ENCODE measurements around the gene ARHGAP32.

ARHGAP32 gene

DNA sequence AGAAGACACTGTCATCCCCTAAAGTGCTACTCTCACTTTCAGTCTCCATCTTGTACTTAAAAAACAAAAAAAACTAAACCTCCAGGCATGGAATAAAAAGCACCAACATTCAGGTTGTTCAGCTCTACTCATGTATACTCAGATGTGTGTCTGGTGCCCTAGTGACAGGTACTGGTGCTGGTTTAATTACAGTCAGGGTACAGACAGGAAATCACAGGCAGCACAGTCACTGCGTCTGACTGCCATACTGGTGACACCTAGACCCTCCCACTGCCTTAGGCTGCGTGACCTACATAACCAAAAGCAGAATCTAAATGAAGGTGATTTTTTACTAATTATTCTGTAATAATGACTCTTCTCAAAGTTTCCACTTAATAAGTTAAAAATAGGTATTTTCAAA is at the start of gene ARHGAP32:
Gene ARHGAP32 (minus strand): TSS at position 176 of the 400 bp plus-strand sequence. CDS start 127 bp downstream, at position 49.
- H3K9me3 ChIP-seq, result no peaks in the 10 kb centered on the region
- H3K4me1 ChIP-seq, result peaks cover 24% of the 10 kb centered on the region
- H3K27me3 ChIP-seq (ENCODE audit: low read depth), result no peaks in the 10 kb centered on the region
- in situ Hi-C loops (cut with MboI; ENCODE audit: low sequenced_read_pairs), result no loop called here
- no peak for DNase-seq (ENCODE audit: low spot score in 2 of 2)
- no peaks in the 10 kb centered on the region for H3K36me3 ChIP-seq (replicated peaks)
- H3K4me3 ChIP-seq, result no peak within 1 kb of the TSS

GRCh38 chr11:129239207-129239606 is 47.1 kb upstream of the ARHGAP32 start:
- in situ Hi-C loops (cut with MboI; ENCODE audit: low sequenced_read_pairs), result no loop called here
- no peak for DNase-seq (ENCODE audit: low spot score in 2 of 2)
- no peaks in the 10 kb centered on the region for H3K27me3 ChIP-seq (ENCODE audit: low read depth)

DNA sequence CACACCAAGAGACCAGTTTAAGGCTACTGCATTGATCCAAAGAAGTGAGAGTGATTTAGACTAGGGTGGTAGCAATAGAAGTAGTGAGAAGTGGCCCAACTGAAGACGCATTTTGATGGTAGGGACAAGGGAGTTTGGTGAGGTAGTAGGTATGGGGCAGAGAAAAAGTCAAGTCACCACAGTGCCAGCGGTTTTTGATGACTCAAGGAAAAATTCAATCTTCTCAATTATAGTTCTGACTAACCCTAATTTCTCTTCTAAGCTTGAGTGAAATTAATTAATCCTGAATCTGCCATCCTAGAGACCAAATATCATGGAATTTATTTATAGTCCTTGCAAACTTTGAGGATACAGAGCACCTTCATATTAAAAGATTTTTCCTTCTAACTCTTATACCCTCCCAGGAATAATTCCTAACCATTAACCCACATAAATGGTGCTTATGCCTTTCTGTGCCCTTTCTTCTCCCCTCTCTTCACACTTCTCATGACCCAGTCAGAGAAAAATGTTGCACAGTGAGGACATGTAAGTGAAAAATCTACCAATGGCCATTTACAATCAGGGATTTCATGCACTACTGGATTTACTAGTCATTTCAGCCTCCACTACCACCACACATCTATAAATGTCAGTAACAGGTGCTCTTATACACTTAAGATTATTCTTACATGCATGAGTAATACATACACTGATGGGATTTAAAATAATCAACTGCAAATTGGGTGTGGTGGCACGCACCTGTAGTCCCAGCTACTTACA is 45.9 kb upstream of the ARHGAP32 start:
- H3K4me1 ChIP-seq, result no peaks in the 10 kb centered on the region
- no peak for DNase-seq (ENCODE audit: low spot score in 2 of 2)
- in situ Hi-C loops (cut with MboI; ENCODE audit: low sequenced_read_pairs), result no loop called here
- no peaks in the 10 kb centered on the region for H3K27me3 ChIP-seq (ENCODE audit: low read depth)
- H3K36me3 ChIP-seq (replicated peaks), result no peaks in the 10 kb centered on the region
- no peaks in the 10 kb centered on the region for H3K9me3 ChIP-seq
- H3K4me3 ChIP-seq, result no peak overlapping the region

More at GRCh38 chr11:129239207-129239606, 47.1 kb upstream of the ARHGAP32 start:
- Histone ChIP-seq H3K4me1 (no peaks in the 10 kb centered on the region), H3K4me3 (no peak overlapping the region), H3K9me3 (no peaks in the 10 kb centered on the region), H3K36me3 (replicated peaks) (no peaks in the 10 kb centered on the region)

- DNase-seq (ENCODE audit: low spot score in 2 of 2), result no peak
- Histone ChIP-seq H3K4me1 (no peaks in the 10 kb centered on the region), H3K36me3 (replicated peaks) (no peaks in the 10 kb centered on the region), H3K4me3 (no peak overlapping the region), H3K27me3 (ENCODE audit: low read depth) (no peaks in the 10 kb centered on the region), H3K9me3 (no peaks in the 10 kb centered on the region)
- in situ Hi-C loops (cut with MboI; ENCODE audit: low sequenced_read_pairs), result no loop called here
Observed at GRCh38 chr11:129237456-129237855, 45.3 kb upstream of the ARHGAP32 start.

DNA sequence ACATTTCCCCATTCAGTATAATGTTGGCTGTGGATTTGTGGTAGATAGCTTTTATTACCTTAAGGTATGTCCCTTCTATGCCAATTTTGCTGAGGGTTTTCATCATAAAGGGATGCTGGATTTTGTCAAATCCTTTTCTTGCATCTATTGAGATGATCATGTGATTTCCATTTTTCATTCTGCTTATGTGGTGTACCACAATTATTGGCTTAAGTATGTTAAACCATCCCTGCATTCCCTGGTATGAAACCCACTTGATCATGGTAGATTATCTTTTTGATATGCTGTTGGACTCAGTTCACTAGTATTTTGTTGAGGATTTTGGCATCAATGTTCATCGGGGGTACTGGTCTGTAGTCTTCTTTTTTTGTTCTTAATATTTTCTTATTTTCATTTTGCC is 44.7 kb upstream of the ARHGAP32 start:
- in situ Hi-C loops (cut with MboI; ENCODE audit: low sequenced_read_pairs), result no loop called here
- no peak for DNase-seq (ENCODE audit: low spot score in 2 of 2)
- H3K36me3 ChIP-seq (replicated peaks), result no peaks in the 10 kb centered on the region
- H3K27me3 ChIP-seq (ENCODE audit: low read depth), result no peaks in the 10 kb centered on the region
- H3K4me3 ChIP-seq, result no peak overlapping the region
- H3K4me1 ChIP-seq, result no peaks in the 10 kb centered on the region
- H3K9me3 ChIP-seq, result no peaks in the 10 kb centered on the region

GRCh38 chr11:129234978-129235377 is 42.9 kb upstream of the ARHGAP32 start:
- no peak for DNase-seq (ENCODE audit: low spot score in 2 of 2)
- no peaks in the 10 kb centered on the region for H3K36me3 ChIP-seq (replicated peaks)
- H3K27me3 ChIP-seq (ENCODE audit: low read depth), result no peaks in the 10 kb centered on the region
- H3K4me1 ChIP-seq, result no peaks in the 10 kb centered on the region
- in situ Hi-C loops (cut with MboI; ENCODE audit: low sequenced_read_pairs), result no loop called here
- H3K9me3 ChIP-seq, result no peaks in the 10 kb centered on the region
- H3K4me3 ChIP-seq, result no peak overlapping the region

GRCh38 chr11:129230006-129230405 is 37.9 kb upstream of the ARHGAP32 start:
- Histone ChIP-seq H3K4me3 (no peak overlapping the region), H3K4me1 (no peaks in the 10 kb centered on the region), H3K27me3 (ENCODE audit: low read depth) (no peaks in the 10 kb centered on the region), H3K36me3 (replicated peaks) (no peaks in the 10 kb centered on the region), H3K9me3 (peaks cover 7% of the 10 kb centered on the region; the same call in 1 of the 2 replicates)
- no peak for DNase-seq (ENCODE audit: low spot score in 2 of 2)
- in situ Hi-C loops (cut with MboI; ENCODE audit: low sequenced_read_pairs), result no loop called here

- Histone ChIP-seq H3K4me3 (no peak overlapping the region), H3K36me3 (replicated peaks) (no peaks in the 10 kb centered on the region), H3K9me3 (peaks cover 7% of the 10 kb centered on the region; the same call in 1 of the 2 replicates), H3K4me1 (no peaks in the 10 kb centered on the region), H3K27me3 (ENCODE audit: low read depth) (no peaks in the 10 kb centered on the region)
- no peak for DNase-seq (ENCODE audit: low spot score in 2 of 2)
- in situ Hi-C loops (cut with MboI; ENCODE audit: low sequenced_read_pairs), result no loop called here
Observed at GRCh38 chr11:129226207-129226798, 34.2 kb upstream of the ARHGAP32 start.

DNA sequence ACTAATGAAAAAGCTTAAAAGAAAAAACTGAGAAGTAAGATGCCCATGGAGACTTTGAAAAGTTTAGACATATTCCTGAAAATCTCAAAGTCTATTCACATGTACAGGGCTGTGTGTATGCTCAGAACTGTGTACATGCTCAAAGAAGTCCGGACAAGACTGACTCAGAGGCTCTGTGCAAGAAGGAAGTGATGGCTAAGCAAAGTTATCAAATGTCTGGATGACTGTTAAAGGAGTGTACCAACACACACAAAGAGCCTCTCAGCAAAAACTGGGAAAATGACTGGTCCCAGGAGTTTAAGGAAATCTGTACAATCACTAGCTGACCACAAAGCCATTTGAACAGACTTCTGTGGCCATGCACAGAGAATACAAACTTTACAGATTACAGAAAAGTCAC is 33.1 kb upstream of the ARHGAP32 start:
- peaks cover 7% of the 10 kb centered on the region; the same call in 1 of the 2 replicates for H3K9me3 ChIP-seq
- no peak overlapping the region for H3K4me3 ChIP-seq
- in situ Hi-C loops (cut with MboI; ENCODE audit: low sequenced_read_pairs), result no loop called here

DNA sequence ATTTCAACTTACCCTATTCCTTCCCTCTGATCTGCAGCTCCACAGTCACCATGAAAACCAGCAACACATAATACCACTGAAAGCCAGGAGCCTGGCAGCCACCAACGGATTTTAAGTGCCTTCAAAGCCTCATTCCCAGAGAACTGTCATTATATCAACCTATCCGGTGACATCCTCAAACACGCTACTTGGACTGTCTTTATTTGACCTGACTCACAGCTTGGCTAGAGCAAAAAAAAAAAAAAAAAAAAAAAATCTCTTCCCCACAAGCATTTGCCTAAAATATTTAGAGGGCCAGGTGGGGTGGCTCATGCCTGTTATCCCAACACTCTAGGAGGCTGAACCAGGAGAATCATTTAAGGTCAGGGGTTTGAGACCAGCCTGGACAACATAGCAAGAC is 32.4 kb upstream of the ARHGAP32 start:
- H3K9me3 ChIP-seq, result peaks cover 7% of the 10 kb centered on the region; the same call in 1 of the 2 replicates
- H3K4me3 ChIP-seq, result no peak overlapping the region
- peaks cover 12% of the 10 kb centered on the region for H3K4me1 ChIP-seq
- no peaks in the 10 kb centered on the region for H3K36me3 ChIP-seq (replicated peaks)
- DNase-seq (ENCODE audit: low spot score in 2 of 2), result no peak
- in situ Hi-C loops (cut with MboI; ENCODE audit: low sequenced_read_pairs), result no loop called here
- no peaks in the 10 kb centered on the region for H3K27me3 ChIP-seq (ENCODE audit: low read depth)

More for the DNA sequence above, 33.1 kb upstream of the ARHGAP32 start:
- H3K36me3 ChIP-seq (replicated peaks), result no peaks in the 10 kb centered on the region
- no peaks in the 10 kb centered on the region for H3K27me3 ChIP-seq (ENCODE audit: low read depth)
- DNase-seq (ENCODE audit: low spot score in 2 of 2), result no peak
- peaks cover 6% of the 10 kb centered on the region for H3K4me1 ChIP-seq

DNA sequence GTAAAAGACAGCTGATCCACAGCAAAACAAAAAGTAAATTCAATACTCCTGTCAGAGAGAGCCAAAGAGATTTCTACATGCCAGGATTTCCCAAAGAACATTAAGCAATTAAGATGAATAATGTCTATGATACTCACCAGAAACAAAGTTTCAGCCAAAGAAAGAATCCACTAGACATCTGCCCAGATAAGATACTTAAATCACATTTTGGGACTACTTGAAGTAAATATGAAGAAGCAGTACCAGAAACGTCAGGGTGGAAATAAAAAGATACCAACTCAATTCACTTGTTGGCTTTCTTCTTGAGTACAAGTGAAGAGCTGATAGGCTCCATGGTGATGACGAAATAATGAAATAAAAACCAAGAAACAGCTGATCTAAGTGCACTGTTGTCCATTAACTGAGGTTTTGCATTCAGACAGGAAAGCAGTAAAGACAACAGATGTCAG is 31.6 kb upstream of the ARHGAP32 start:
- in situ Hi-C loops (cut with MboI; ENCODE audit: low sequenced_read_pairs), result no loop called here
- no peak for DNase-seq (ENCODE audit: low spot score in 2 of 2)

DNA sequence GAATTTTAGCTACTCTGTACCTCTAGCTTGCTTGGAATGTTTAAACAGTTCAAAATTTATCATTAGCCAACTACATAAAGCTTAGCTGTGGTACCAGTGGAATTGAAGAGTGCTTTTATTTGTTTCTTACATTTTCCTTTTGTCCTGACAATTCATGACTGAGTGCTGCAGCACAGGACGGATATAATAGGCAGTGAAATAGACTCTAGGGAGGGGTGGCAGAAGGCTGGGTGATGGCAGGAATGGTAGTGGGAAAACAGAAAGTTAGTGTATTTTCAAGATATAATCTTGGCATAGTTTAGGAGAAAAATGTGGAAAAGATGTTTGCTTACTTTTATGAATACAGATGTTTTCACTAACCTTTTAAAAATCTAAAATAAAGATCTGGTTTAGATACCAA is 31.1 kb upstream of the ARHGAP32 start:
- Histone ChIP-seq H3K4me3 (no peak overlapping the region), H3K4me1 (peaks cover 12% of the 10 kb centered on the region), H3K9me3 (peaks cover 7% of the 10 kb centered on the region; the same call in 1 of the 2 replicates), H3K27me3 (ENCODE audit: low read depth) (no peaks in the 10 kb centered on the region), H3K36me3 (replicated peaks) (no peaks in the 10 kb centered on the region)
- in situ Hi-C loops (cut with MboI; ENCODE audit: low sequenced_read_pairs), result no loop called here
- no peak for DNase-seq (ENCODE audit: low spot score in 2 of 2)

More for the DNA sequence above, 31.6 kb upstream of the ARHGAP32 start:
- no peak overlapping the region for H3K4me3 ChIP-seq
- peaks cover 7% of the 10 kb centered on the region; the same call in 1 of the 2 replicates for H3K9me3 ChIP-seq
- H3K27me3 ChIP-seq (ENCODE audit: low read depth), result no peaks in the 10 kb centered on the region
- peaks cover 12% of the 10 kb centered on the region for H3K4me1 ChIP-seq
- no peaks in the 10 kb centered on the region for H3K36me3 ChIP-seq (replicated peaks)

- no peak overlapping the region for H3K4me3 ChIP-seq
- in situ Hi-C loops (cut with MboI; ENCODE audit: low sequenced_read_pairs), result no loop called here
- DNase-seq (ENCODE audit: low spot score in 2 of 2), result no peak
- H3K9me3 ChIP-seq, result peaks cover 7% of the 10 kb centered on the region; the same call in 1 of the 2 replicates
- no peaks in the 10 kb centered on the region for H3K36me3 ChIP-seq (replicated peaks)
- H3K4me1 ChIP-seq, result peaks cover 12% of the 10 kb centered on the region
- no peaks in the 10 kb centered on the region for H3K27me3 ChIP-seq (ENCODE audit: low read depth)
Observed at GRCh38 chr11:129222158-129222557, 30.0 kb upstream of the ARHGAP32 start.

GRCh38 chr11:129215506-129216245 is 23.6 kb upstream of the ARHGAP32 start:
- H3K4me3 ChIP-seq, result no peak overlapping the region
- in situ Hi-C loops (cut with MboI; ENCODE audit: low sequenced_read_pairs), result no loop called here
- peak; percentile 45 to 69 for DNase-seq (ENCODE audit: low spot score in 2 of 2)
- H3K9me3 ChIP-seq, result no peaks in the 10 kb centered on the region
- H3K27me3 ChIP-seq (ENCODE audit: low read depth), result no peaks in the 10 kb centered on the region
- H3K4me1 ChIP-seq, result peaks cover 34% of the 10 kb centered on the region
- no peaks in the 10 kb centered on the region for H3K36me3 ChIP-seq (replicated peaks)
